ENCODE data around the gene WFDC2. TPM values are rescaled to one million over a fixed set of nuclear protein-coding genes. Genes with fewer than 3 reads are reported as not detected.

The WFDC2 gene
- polyA plus RNA-seq, 3 donors: 204 to 219 (median 205) TPM

Other genes with a start within 250 kb of the WFDC2 start
- gene SEMG2, start 248.4 kb upstream of the WFDC2 start, polyA plus RNA-seq (ENCODE audit: insufficient read length in 3 of 3): under 1 TPM in 1 of 3 donors, not detected in 2; 0.10 TPM
- under 1 TPM in 2 of 3 donors, not detected in 1; 0.28 to 0.69 TPM for gene SLPI, start 215.2 kb upstream of the WFDC2 start, polyA plus RNA-seq (ENCODE audit: insufficient read length in 3 of 3)
- not detected for gene RBPJL, start 162.9 kb upstream of the WFDC2 start, polyA plus RNA-seq (ENCODE audit: insufficient read length in 3 of 3)
- under 1 TPM; 0.21 to 0.43 (median 0.34) TPM for gene MATN4, start 161.5 kb upstream of the WFDC2 start, polyA plus RNA-seq (ENCODE audit: insufficient read length in 3 of 3)
- gene SDC4, start 121.3 kb upstream of the WFDC2 start, polyA plus RNA-seq (ENCODE audit: insufficient read length in 3 of 3): 100 to 1,000 TPM; 136 to 187 (median 157) TPM
- gene SYS1, start 106.6 kb upstream of the WFDC2 start, polyA plus RNA-seq (ENCODE audit: insufficient read length in 3 of 3): 10 to 100 TPM; 32.0 to 36.5 (median 36.1) TPM
- 1 to 10 TPM; 1.3 to 3.0 (median 2.0) TPM for gene TP53TG5, start 91.4 kb upstream of the WFDC2 start, polyA plus RNA-seq (ENCODE audit: insufficient read length in 3 of 3)
- gene DBNDD2, start 61.5 kb upstream of the WFDC2 start, polyA plus RNA-seq (ENCODE audit: insufficient read length in 3 of 3): 10 to 100 TPM; 24.3 to 25.7 (median 24.8) TPM
- 10 to 100 TPM; 98.2 to 99.1 (median 98.8) TPM for gene PIGT, start 53.6 kb upstream of the WFDC2 start, polyA plus RNA-seq (ENCODE audit: insufficient read length in 3 of 3)
- not detected for gene SPINT3, start 45.9 kb downstream of the WFDC2 start, polyA plus RNA-seq (ENCODE audit: insufficient read length in 3 of 3)
- gene WFDC6, start 69.7 kb downstream of the WFDC2 start, polyA plus RNA-seq (ENCODE audit: insufficient read length in 3 of 3): under 1 TPM in 1 of 3 donors, not detected in 2; 0.37 TPM
- gene EPPIN, start 77.6 kb downstream of the WFDC2 start, polyA plus RNA-seq (ENCODE audit: insufficient read length in 3 of 3): under 1 TPM; 0.20 to 0.47 (median 0.36) TPM
- gene WFDC8, start 109.5 kb downstream of the WFDC2 start, polyA plus RNA-seq (ENCODE audit: insufficient read length in 3 of 3): under 1 TPM in 1 of 3 donors, not detected in 2; 0.24 TPM
- not detected for gene WFDC10A, start 160.0 kb downstream of the WFDC2 start, polyA plus RNA-seq (ENCODE audit: insufficient read length in 3 of 3)
- gene WFDC9, start 161.5 kb downstream of the WFDC2 start, polyA plus RNA-seq (ENCODE audit: insufficient read length in 3 of 3): not detected
- gene WFDC11, start 200.5 kb downstream of the WFDC2 start, polyA plus RNA-seq (ENCODE audit: insufficient read length in 3 of 3): not detected
- gene WFDC13, start 232.3 kb downstream of the WFDC2 start, polyA plus RNA-seq (ENCODE audit: insufficient read length in 3 of 3): not detected
- gene WFDC10B, start 235.3 kb downstream of the WFDC2 start, polyA plus RNA-seq (ENCODE audit: insufficient read length in 3 of 3): not detected